Measurements from ENCODE around the gene CYP26B1. TPM values are rescaled to one million over a fixed set of nuclear protein-coding genes. Genes with fewer than 3 reads are reported as not detected.

CYP26B1 gene
- total RNA-seq, 2 donors from 2014 or later = not detected

- Mint-ChIP-seq H3K27me3 (peaks cover 55 to 60% of the 10 kb centered on the region in 2 donors), H3K36me3 (peaks cover 10% of the 10 kb centered on the region), H3K27ac (no peak overlapping the region), H3K9me3 (no peaks in the 10 kb centered on the region), H3K4me3 (peak overlapping the region; percentile 87), H3K4me1 (ENCODE audit: low read depth in 2 of 2) (peaks cover 34 to 35% of the 10 kb centered on the region in 2 donors)
- DNase-seq (ENCODE audit: low spot score) = peak; percentile 76
- peak; percentile 66 to 72 for ATAC-seq
These were observed 2.6 kb upstream of the CYP26B1 start for GRCh38 chr2:72150157-72150860.

- Mint-ChIP-seq H3K9me3 (no peaks in the 10 kb centered on the region), H3K27ac (no peak overlapping the region), H3K36me3 (peaks cover 10% of the 10 kb centered on the region), H3K4me1 (ENCODE audit: low read depth in 2 of 2) (peaks cover 34 to 35% of the 10 kb centered on the region in 2 donors), H3K4me3 (peak overlapping the region; percentile 87), H3K27me3 (peaks cover 55 to 57% of the 10 kb centered on the region in 2 donors)
- no peak for ATAC-seq
- peak; percentile 28 for DNase-seq (ENCODE audit: low spot score)
These were observed 2.0 kb upstream of the CYP26B1 start for GRCh38 chr2:72149556-72150156.

- H3K36me3 Mint-ChIP-seq = peaks cover 10% of the 10 kb centered on the region
- H3K4me1 Mint-ChIP-seq (ENCODE audit: low read depth in 2 of 2) = peaks cover 34 to 35% of the 10 kb centered on the region in 2 donors
- DNase-seq (ENCODE audit: low spot score) (peak; percentile 55), ATAC-seq (peak in 1 of 2 donors; percentile 45)
- H3K4me3 Mint-ChIP-seq = peak overlapping the region; percentile 87
- H3K27me3 Mint-ChIP-seq = peaks cover 55 to 56% of the 10 kb centered on the region in 2 donors
- H3K9me3 Mint-ChIP-seq = no peaks in the 10 kb centered on the region
- no peak overlapping the region for H3K27ac Mint-ChIP-seq
These were observed 1.3 kb upstream of the CYP26B1 start for GRCh38 chr2:72148837-72149555.

GRCh38 chr2:72148003-72148836 is 558 bp upstream of the CYP26B1 start:
- no peak overlapping the region for H3K27ac Mint-ChIP-seq
- H3K4me3 Mint-ChIP-seq = peak overlapping the region; percentile 87
- H3K4me1 Mint-ChIP-seq (ENCODE audit: low read depth in 2 of 2) = peaks cover 34 to 35% of the 10 kb centered on the region in 2 donors
- H3K27me3 Mint-ChIP-seq = peaks cover 53 to 55% of the 10 kb centered on the region in 2 donors
- DNase-seq (ENCODE audit: low spot score) = peak; percentile 8
- peaks cover 10% of the 10 kb centered on the region for H3K36me3 Mint-ChIP-seq
- no peak for ATAC-seq
- no peaks in the 10 kb centered on the region for H3K9me3 Mint-ChIP-seq

- no peak overlapping the region for H3K27ac Mint-ChIP-seq
- H3K4me3 Mint-ChIP-seq = peak overlapping the region; percentile 53
- peak; percentile 56 for DNase-seq (ENCODE audit: low spot score)
These were observed 1.0 kb downstream of the CYP26B1 start for GRCh38 chr2:72146347-72147302.

GRCh38 chr2:72145658-72146329 is 1.9 kb downstream of the CYP26B1 start:
- peaks cover 10% of the 10 kb centered on the region for H3K36me3 Mint-ChIP-seq
- peaks cover 34 to 35% of the 10 kb centered on the region in 2 donors for H3K4me1 Mint-ChIP-seq (ENCODE audit: low read depth in 2 of 2)
- DNase-seq (ENCODE audit: low spot score) (peak; percentile 18), ATAC-seq (no peak)
- H3K27ac Mint-ChIP-seq = no peak overlapping the region
- H3K4me3 Mint-ChIP-seq = peak overlapping the region; percentile 73
- H3K9me3 Mint-ChIP-seq = no peaks in the 10 kb centered on the region
- H3K27me3 Mint-ChIP-seq = peaks cover 42 to 58% of the 10 kb centered on the region in 2 donors

More at GRCh38 chr2:72146347-72147302, 1.0 kb downstream of the CYP26B1 start:
- Mint-ChIP-seq H3K36me3 (peaks cover 10% of the 10 kb centered on the region), H3K27me3 (peaks cover 48 to 58% of the 10 kb centered on the region in 2 donors), H3K9me3 (no peaks in the 10 kb centered on the region), H3K4me1 (ENCODE audit: low read depth in 2 of 2) (peaks cover 34 to 35% of the 10 kb centered on the region in 2 donors)
- ATAC-seq = no peak

GRCh38 chr2:72145289-72145657 is 2.4 kb downstream of the CYP26B1 start:
- peaks cover 38 to 54% of the 10 kb centered on the region in 2 donors for H3K27me3 Mint-ChIP-seq
- H3K4me3 Mint-ChIP-seq = peak overlapping the region; percentile 73
- DNase-seq (ENCODE audit: low spot score) (peak; percentile 23), ATAC-seq (no peak)
- H3K27ac Mint-ChIP-seq = no peak overlapping the region
- H3K9me3 Mint-ChIP-seq = no peaks in the 10 kb centered on the region
- peaks cover 9% of the 10 kb centered on the region for H3K36me3 Mint-ChIP-seq
- H3K4me1 Mint-ChIP-seq (ENCODE audit: low read depth in 2 of 2) = peaks cover 32% of the 10 kb centered on the region in 2 donors

- peaks cover 27% of the 10 kb centered on the region in 2 donors for H3K4me1 Mint-ChIP-seq (ENCODE audit: low read depth in 2 of 2)
- ATAC-seq (no peak), DNase-seq (ENCODE audit: low spot score) (peak; percentile 47)
- H3K4me3 Mint-ChIP-seq = peak overlapping the region; percentile 73
- peaks cover 6% of the 10 kb centered on the region for H3K36me3 Mint-ChIP-seq
- H3K9me3 Mint-ChIP-seq = no peaks in the 10 kb centered on the region
- peaks cover 35 to 49% of the 10 kb centered on the region in 2 donors for H3K27me3 Mint-ChIP-seq
- H3K27ac Mint-ChIP-seq = no peak overlapping the region
These were observed 2.9 kb downstream of the CYP26B1 start for GRCh38 chr2:72144632-72145288.

GRCh38 chr2:72144274-72144631 is 3.4 kb downstream of the CYP26B1 start:
- Mint-ChIP-seq H3K4me1 (ENCODE audit: low read depth in 2 of 2) (peaks cover 21 to 22% of the 10 kb centered on the region in 2 donors), H3K9me3 (no peaks in the 10 kb centered on the region), H3K36me3 (peaks cover 6% of the 10 kb centered on the region), H3K27me3 (peaks cover 30 to 44% of the 10 kb centered on the region in 2 donors), H3K27ac (no peak overlapping the region), H3K4me3 (no peak overlapping the region)
- ATAC-seq (no peak), DNase-seq (ENCODE audit: low spot score) (no peak)

GRCh38 chr2:72143441-72144273 is 4.0 kb downstream of the CYP26B1 start:
- Mint-ChIP-seq H3K4me1 (ENCODE audit: low read depth in 2 of 2) (peaks cover 16 to 17% of the 10 kb centered on the region in 2 donors), H3K9me3 (no peaks in the 10 kb centered on the region), H3K36me3 (peaks cover 6% of the 10 kb centered on the region), H3K27ac (no peak overlapping the region), H3K27me3 (peaks cover 25 to 38% of the 10 kb centered on the region in 2 donors), H3K4me3 (no peak overlapping the region)
- ATAC-seq (no peak), DNase-seq (ENCODE audit: low spot score) (peak; percentile 58)
